Measurements from ENCODE around the gene SPATS2. TPM values are rescaled to one million over a fixed set of nuclear protein-coding genes. Genes with fewer than 3 reads are reported as not detected.
A peak's percentile ranks its signal among the peaks of the same experiment; 100 is the strongest.

SPATS2 gene
- total RNA-seq, 2 experiments from 2014 or later, result 22.7 to 36.4 TPM

DNA sequence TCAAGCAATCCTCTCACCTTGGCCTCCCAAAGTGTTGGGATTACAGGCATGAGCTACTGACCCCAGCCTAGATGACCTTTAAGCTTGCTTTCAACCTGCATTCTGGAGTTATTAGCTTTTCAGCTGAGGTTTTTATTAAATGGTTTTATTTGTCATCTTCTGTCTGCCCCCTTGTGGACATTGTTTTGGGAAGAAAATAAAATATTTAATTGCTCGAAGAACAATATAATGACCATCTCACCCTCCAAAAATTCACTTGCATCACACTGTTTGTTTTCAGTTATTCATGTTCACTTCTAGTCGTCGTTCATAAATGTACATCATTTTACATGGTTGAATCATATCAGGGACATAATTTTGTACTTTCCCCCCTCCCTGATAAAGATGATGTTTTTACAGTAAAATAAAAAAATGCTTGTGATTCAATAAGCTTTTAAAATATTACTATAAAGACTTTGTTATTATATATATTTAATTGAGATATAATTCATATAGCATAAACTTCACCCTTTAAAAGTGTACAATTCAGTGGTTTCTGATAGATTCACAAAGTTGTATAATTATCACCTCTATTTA lies 10.1 kb upstream of the SPATS2 start:
- Histone ChIP-seq H2AFZ (ENCODE audit: low read length) (no peak overlapping the region), H3K79me2 (ENCODE audit: insufficient read depth, low read depth, low read length) (no peaks in the 10 kb centered on the region), H3K4me3 (ENCODE audit: low read depth, low read length, poor library complexity, severe bottlenecking) (no peak overlapping the region), H3K27ac (ENCODE audit: low read depth, low read length, poor library complexity, severe bottlenecking) (no peak overlapping the region), H4K20me1 (ENCODE audit: insufficient read depth, low read length) (no peaks in the 10 kb centered on the region), H3K4me2 (ENCODE audit: low read length) (no peak overlapping the region), H3K4me1 (ENCODE audit: insufficient read depth, low read length, poor library complexity, severe bottlenecking) (no peaks in the 10 kb centered on the region), H3K9me2 (ENCODE audit: insufficient read depth, low read length) (no peaks in the 10 kb centered on the region), H3K36me3 (ENCODE audit: insufficient read depth, low read length) (no peaks in the 10 kb centered on the region), H3K9me3 (ENCODE audit: low read length) (no peaks in the 10 kb centered on the region)
- intact Hi-C loops (cut with micrococcal nuclease; ENCODE audit: unreplicated experiment), result loop anchor here (2.0 kb wide), 1 partner anchor 68 kb away; no protein-coding TSS in a partner anchor
- ChIA-PET CTCF (ENCODE audit: unreplicated experiment) (interaction anchor here (0.7 to 1.7 kb wide), 4 partner anchors 10 to 197 kb away, joined by 3 to 7 read pairs (median 4); partner anchors contain the start of genes DNAJC22 and SPATS2), POLR2A (interaction anchor here (0.6 to 1.0 kb wide), 5 partner anchors 10 to 157 kb away, joined by 3 to 6 read pairs (median 4); partner anchors contain the start of gene SPATS2)
- peak; percentile 64 for DNase-seq (ENCODE audit: low spot score)
- no peak for TF ChIP-seq EZH2phosphoT487 (IDR thresholded peaks at IDR 0.05; ENCODE audit: borderline replicate concordance, low read depth, low read length)
- TF ChIP-seq, protein P1, sequence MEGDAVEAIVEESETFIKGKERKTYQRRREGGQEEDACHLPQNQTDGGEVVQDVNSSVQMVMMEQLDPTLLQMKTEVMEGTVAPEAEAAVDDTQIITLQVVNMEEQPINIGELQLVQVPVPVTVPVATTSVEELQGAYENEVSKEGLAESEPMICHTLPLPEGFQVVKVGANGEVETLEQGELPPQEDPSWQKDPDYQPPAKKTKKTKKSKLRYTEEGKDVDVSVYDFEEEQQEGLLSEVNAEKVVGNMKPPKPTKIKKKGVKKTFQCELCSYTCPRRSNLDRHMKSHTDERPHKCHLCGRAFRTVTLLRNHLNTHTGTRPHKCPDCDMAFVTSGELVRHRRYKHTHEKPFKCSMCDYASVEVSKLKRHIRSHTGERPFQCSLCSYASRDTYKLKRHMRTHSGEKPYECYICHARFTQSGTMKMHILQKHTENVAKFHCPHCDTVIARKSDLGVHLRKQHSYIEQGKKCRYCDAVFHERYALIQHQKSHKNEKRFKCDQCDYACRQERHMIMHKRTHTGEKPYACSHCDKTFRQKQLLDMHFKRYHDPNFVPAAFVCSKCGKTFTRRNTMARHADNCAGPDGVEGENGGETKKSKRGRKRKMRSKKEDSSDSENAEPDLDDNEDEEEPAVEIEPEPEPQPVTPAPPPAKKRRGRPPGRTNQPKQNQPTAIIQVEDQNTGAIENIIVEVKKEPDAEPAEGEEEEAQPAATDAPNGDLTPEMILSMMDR (conservative IDR thresholded peaks at IDR 0.05; ENCODE audit: low read length), result peak; percentile 85
- no TSS peak for BruUV-seq (replicated peaks)

DNA sequence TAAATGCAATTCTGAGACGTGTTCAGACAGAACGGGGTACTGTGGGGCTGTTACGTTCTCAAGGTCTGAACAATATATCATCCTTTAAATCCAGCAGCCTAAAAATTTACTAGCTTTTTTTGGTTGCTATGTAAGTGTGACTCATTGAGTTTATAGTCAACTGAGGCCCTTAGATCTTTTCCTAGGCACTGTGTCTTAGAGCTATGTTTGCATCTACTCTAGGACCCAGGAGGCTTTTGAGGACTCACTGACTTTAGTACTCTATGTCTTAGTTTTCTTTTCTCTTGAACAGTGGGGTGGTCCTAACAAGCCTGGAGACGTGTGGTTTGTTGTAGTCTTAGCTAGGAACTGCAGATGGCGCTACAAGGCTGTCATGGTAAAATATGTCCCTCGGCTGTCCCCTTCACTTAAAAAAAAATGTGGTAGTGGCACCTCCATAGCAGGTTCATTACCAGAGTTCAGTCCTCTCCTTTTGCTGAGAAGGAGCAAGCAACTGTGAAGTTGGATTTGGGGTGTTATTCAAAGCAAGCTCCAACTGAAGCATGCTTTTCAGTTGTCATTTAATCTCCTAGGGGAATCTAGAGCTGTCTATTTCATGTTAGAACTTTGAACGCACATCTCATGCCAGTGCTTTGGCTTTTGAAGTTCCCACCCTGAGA lies 8.7 kb upstream of the SPATS2 start:
- Histone ChIP-seq H3K9me3 (ENCODE audit: low read length) (no peaks in the 10 kb centered on the region), H3K9me2 (ENCODE audit: insufficient read depth, low read length) (no peaks in the 10 kb centered on the region), H3K79me2 (ENCODE audit: insufficient read depth, low read depth, low read length) (no peaks in the 10 kb centered on the region), H3K36me3 (ENCODE audit: insufficient read depth, low read length) (no peaks in the 10 kb centered on the region), H3K4me2 (ENCODE audit: low read length) (0 out of 2 replicates have a peak overlapping the region, but pooled peaks have one; percentile 21), H3K27ac (ENCODE audit: low read depth, low read length, poor library complexity, severe bottlenecking) (no peak overlapping the region), H4K20me1 (ENCODE audit: insufficient read depth, low read length) (no peaks in the 10 kb centered on the region), H3K4me1 (ENCODE audit: insufficient read depth, low read length, poor library complexity, severe bottlenecking) (no peaks in the 10 kb centered on the region), H3K4me3 (ENCODE audit: low read depth, low read length, poor library complexity, severe bottlenecking) (no peak overlapping the region), H2AFZ (ENCODE audit: low read length) (peak overlapping the region; percentile 5; the same call in 1 of the 2 replicates)
- TF ChIP-seq, protein P1 (conservative IDR thresholded peaks at IDR 0.05; ENCODE audit: low read length), result peak; percentile 98
- no peak for TF ChIP-seq EZH2phosphoT487 (IDR thresholded peaks at IDR 0.05; ENCODE audit: borderline replicate concordance, low read depth, low read length)
- no TSS peak for BruUV-seq (replicated peaks)
- intact Hi-C loops (cut with micrococcal nuclease; ENCODE audit: unreplicated experiment), result loop anchor here (1.0 kb wide), 3 partner anchors 156 to 222 kb away; no protein-coding TSS in a partner anchor
- CTCF ChIA-PET (ENCODE audit: unreplicated experiment), result interaction anchor here (0.7 to 1.7 kb wide), 12 partner anchors 8 to 195 kb away, joined by 3 to 13 read pairs (median 5); partner anchors contain the start of gene SPATS2
- POLR2A ChIA-PET, result interaction anchor here (0.6 to 2.4 kb wide), 9 partner anchors 9 to 233 kb away, joined by 3 to 18 read pairs (median 4); partner anchors contain the start of gene SPATS2
- peak; percentile 86 for DNase-seq (ENCODE audit: low spot score)
